ENCODE data around the gene SRSF2.
"Not testable (repeated sequence)": the region's sequence is repeated elsewhere in the genome, so short reads cannot be mapped to it uniquely, and the experiment has no call there.

The SRSF2 gene, protein sequence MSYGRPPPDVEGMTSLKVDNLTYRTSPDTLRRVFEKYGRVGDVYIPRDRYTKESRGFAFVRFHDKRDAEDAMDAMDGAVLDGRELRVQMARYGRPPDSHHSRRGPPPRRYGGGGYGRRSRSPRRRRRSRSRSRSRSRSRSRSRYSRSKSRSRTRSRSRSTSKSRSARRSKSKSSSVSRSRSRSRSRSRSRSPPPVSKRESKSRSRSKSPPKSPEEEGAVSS

GRCh38 chr17:76737082-76737675 lies at the start of gene SRSF2:
SRSF2 (minus strand) TSS chr17:76737331; CDS start chr17:76737160, 171 bp downstream.
- DNase-seq (ENCODE audit: low spot score): peak; percentile 93

DNA sequence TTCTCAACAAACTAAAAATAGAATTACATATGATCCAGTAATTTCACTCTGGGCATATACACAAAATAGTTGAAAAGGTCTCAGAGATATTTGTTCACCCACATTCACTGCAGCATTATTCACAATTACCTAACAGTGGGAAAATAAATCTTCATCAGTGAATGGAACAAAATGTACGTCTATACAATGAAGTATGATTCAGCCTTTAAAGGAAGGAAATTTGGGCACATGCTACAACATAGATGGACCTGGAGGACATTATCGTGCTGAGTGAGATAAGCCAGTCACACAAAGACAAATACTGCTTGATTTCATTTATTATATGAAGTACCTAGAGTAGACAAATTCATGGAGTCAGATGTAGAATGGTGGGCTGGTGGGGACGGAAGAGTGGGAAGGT lies 47.8 kb upstream of the SRSF2 start:
- no peak for DNase-seq (ENCODE audit: low spot score)

GRCh38 chr17:76783146-76783545 lies 46.0 kb upstream of the SRSF2 start:
- DNase-seq (ENCODE audit: low spot score): no peak

DNA sequence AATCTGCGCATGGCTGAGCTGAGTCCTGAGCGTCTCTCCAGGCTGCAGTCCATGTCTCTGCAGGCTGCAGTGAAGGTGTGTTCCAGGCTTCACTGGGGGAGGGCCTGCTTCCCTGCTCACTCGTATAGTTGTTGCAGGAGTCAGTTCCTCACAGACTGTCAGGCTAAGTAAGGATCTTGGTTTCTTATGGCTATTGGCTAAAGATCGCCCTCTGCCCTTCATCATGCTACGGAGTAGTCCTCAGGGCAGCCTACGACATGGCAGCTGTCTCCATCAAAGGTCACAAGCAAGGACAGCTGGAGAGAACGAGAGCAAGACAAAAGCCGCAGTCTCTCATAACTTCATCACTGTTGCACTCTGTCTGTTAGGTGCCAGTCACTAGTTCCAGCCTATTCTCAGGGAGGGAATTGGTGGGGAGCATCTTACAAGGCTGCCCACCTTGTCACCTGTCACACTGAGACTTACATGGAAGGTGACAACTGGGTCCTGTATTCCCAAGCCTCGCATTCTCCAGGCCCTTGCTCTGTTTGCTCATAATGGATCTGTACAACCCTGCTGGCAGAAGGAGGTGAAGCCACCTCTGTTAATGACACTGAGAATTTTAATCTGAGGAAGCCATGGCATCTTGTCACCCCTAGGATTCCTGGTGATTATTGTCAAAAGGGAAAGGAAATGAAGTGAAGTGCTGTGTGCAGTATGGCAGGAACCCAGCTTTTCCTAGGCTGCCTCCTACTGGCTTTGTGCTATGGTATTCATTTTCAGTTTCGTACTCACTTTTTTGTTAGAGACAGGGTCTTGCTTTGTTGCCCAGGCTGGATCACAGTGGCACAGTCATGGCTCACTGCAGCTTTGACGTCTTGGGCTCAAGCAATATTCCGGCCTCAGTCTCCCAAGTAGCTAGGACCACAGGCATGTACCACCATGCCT lies 44.2 kb upstream of the SRSF2 start:
- DNase-seq (ENCODE audit: low spot score): no peak

- no peak for DNase-seq (ENCODE audit: low spot score)
These were observed 38.0 kb upstream of the SRSF2 start for GRCh38 chr17:76775021-76775600.

GRCh38 chr17:76772842-76773525 lies 35.9 kb upstream of the SRSF2 start:
- DNase-seq (ENCODE audit: low spot score): peak; percentile 19

DNA sequence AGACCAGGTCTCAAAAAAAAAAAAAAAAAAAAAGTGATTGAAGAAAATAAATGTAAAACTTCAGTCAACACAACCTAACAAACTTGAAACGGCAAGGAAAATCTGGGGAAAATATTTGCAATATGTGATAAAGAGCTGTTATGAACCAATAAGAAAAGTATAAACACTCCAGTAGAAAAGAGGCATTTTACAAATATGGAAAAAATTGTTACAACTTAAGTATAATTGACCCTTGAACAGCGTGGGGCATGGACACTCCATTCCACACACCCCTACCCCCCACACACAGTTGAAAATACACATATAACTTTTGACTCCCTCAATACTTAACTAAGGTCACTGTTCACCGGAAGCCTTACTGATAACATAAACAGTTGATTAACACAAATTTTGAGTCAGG lies 21.4 kb upstream of the SRSF2 start:
- DNase-seq (ENCODE audit: low spot score): no peak

DNA sequence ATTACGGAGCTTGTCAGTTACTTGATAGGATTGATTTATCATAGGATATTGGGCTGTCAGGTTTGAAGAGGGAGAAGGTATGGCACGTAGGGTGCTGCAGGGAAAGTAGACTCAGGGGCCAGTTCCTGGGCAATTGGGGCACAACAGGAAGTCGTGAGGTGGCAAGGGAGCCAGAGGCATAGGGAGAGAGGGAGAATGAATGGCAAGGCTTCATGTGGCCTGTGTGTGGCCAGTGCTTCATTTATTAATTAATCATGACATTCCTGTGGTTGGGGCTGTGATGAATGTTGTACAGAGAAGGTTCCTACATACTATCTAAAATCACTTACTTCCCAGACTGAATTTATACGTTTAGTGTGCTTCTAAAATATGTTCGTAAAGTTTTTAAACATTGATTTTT lies 20.1 kb upstream of the SRSF2 start:
- no peak for DNase-seq (ENCODE audit: low spot score)

DNA sequence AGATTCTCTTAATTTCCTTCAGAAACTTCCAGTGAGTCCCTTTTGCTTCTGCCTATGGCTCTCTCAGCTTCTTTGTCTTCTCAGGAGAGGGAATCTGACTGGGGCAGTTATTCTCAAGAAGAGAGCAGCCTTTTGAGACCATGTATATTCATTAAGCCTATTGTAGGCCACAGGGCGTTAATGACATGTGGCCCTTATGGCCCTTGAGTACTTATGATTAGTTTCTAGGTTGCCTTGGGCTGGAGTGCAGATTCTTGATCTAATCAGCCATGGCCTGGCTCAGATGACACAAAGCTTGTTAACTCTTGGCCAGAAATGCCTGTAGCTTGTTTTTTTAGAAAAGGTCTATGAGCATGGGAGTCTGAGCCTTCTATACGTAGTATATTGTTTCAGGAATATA lies 18.2 kb upstream of the SRSF2 start:
- no peak for DNase-seq (ENCODE audit: low spot score)

GRCh38 chr17:76753061-76753961 lies 16.2 kb upstream of the SRSF2 start:
- no peak for DNase-seq (ENCODE audit: low spot score)

- no peak for DNase-seq (ENCODE audit: low spot score)
These were observed 14.9 kb upstream of the SRSF2 start for GRCh38 chr17:76752006-76752405.

- DNase-seq (ENCODE audit: low spot score): no peak
These were observed 14.4 kb upstream of the SRSF2 start for GRCh38 chr17:76751416-76751993.

DNA sequence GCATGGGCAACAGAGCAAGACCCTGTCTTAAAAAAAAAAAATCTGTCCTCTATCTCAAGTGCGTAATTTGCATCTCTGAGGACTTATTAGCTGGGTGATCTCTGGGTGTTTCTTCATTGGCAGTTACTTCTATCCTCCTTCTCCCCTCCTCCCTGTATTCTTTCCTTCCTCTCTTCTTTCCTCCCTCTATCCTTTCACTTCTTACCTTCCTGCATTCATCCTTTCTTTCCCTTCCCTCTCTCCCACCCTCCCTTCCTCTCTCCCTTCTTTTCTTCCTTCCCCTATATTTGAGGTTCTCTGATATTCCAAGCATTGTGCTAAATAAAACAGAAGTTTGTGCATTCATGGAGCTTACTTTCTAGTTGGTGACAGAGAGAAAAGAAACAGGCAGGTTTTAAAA lies 11.5 kb upstream of the SRSF2 start:
- no peak for DNase-seq (ENCODE audit: low spot score)

- no peak for DNase-seq (ENCODE audit: low spot score)
These were observed 10.7 kb upstream of the SRSF2 start for GRCh38 chr17:76747716-76748363.

DNA sequence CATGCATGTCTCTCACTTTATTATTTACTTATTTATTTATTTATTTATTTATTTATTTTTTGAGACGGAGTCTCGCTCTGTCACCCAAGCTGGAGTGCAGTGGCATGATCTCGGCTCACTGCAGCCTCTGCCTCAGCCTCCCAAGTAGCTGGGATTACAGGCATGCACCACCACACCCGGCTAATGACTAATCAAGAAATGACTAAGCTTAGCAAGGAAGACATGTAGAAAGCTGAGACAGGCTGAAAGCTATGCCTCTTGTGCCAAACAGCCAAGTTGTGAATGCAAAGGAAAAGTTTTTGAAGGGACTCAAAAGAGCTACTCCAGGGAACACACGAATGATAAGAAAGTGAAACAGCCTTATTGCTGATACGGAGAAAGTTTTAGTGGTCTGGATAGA lies 8.7 kb upstream of the SRSF2 start:
- DNase-seq (ENCODE audit: low spot score): not testable (repeated sequence)

GRCh38 chr17:76744747-76745146 lies 7.6 kb upstream of the SRSF2 start:
- no peak for DNase-seq (ENCODE audit: low spot score)

DNA sequence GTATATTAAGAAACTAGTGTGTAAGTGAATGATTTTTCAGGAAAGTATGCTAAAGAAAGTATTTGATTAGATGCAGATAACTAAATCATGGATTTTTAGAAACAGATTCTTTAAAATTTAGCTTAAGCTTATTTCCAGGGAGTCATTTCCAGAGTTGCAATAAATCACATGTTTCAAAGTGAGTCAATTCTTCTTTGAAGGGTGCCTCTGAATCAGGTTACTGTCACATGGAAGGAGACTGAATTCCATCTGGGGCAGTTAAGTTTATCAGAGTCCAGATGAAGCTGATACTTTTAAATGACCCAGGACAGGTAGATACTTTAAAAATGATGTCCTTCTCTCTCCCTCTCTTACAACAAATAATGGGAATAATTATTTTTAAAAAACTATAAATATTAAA lies 5.8 kb upstream of the SRSF2 start:
- DNase-seq (ENCODE audit: low spot score): no peak

DNA sequence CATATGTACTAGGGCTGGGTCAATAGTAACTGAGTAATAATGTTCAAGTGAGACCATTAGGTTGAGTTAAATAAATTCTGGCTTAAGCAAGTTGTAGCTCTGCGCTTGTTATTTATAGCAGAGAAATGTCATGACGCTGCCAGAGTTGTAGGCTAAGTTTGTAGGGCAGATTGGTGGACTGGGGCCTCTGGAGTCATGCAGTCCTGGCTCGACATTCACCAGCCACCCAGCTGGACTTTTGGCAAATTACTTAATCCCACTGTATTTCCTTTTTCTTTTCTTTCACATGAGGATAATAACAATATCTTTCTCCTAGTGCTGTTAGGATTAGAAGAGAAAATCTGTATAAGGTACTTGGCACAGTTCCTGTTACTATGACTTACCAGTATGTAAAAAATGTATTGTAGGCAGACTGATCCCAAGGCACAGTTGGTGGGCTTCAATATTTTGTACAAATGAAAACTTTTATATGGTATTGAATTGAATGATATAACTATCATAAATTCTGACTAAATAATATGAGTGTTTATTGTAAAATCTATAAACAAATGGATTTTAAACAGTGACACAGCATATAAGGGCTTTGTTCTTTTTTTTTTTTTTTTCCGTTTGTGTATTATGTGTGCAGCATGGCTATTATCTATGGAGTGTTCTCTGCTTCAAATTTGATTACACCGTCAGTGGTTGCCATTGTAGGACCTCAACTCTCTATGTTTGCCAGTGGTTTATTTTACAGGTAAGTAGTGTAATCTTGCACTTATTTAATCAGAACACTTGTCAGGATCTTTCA lies 3.4 kb upstream of the SRSF2 start:
- no peak for DNase-seq (ENCODE audit: low spot score)

GRCh38 chr17:76739568-76740115 lies 2.5 kb upstream of the SRSF2 start:
- not testable (repeated sequence) for DNase-seq (ENCODE audit: low spot score)
